Astrocyte (in vitro differentiated cells and primary cell): ENCODE data around the gene CTNND2.

ENCODE experiments used
- EZH2 ChIP-seq: IDR thresholded peaks from 2 replicates; pipeline ENCODE4 v1.6.1; 2012; ENCODE audit warnings: mild to moderate bottlenecking, low read length, inconsistent platforms; ENCODE audit not compliant: insufficient read depth
- TF ChIP-seq, protein P1 (sequence below): IDR thresholded peaks from 2 replicates; pipeline ENCODE4 v1.5.1; 2011; ENCODE audit warnings: low read depth, mild to moderate bottlenecking, inconsistent platforms, low read length, moderate library complexity; ENCODE audit not compliant: insufficient read depth

DNA sequence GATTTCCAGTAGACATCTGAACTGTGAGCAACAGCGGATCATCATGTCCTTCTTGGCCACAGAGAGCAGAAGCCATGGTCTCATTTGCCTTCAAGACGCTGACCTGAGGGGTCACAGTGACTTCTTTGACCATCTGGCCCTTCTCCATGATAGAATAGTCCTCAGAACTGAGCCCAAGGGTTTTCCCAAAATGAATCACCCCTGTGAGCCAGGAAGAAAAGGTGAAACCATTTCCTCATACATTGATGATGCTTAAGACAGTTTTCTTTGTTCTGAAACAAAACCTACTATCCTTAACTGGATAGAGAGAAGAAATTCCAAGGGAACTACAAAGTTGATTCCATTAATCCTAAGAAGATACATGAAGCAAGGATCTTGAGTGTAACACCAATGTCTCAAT lies 503.9 kb downstream of the CTNND2 start:
- TF ChIP-seq, protein P1, sequence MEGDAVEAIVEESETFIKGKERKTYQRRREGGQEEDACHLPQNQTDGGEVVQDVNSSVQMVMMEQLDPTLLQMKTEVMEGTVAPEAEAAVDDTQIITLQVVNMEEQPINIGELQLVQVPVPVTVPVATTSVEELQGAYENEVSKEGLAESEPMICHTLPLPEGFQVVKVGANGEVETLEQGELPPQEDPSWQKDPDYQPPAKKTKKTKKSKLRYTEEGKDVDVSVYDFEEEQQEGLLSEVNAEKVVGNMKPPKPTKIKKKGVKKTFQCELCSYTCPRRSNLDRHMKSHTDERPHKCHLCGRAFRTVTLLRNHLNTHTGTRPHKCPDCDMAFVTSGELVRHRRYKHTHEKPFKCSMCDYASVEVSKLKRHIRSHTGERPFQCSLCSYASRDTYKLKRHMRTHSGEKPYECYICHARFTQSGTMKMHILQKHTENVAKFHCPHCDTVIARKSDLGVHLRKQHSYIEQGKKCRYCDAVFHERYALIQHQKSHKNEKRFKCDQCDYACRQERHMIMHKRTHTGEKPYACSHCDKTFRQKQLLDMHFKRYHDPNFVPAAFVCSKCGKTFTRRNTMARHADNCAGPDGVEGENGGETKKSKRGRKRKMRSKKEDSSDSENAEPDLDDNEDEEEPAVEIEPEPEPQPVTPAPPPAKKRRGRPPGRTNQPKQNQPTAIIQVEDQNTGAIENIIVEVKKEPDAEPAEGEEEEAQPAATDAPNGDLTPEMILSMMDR: no peak
- no peak for TF ChIP-seq EZH2
